ENCODE measurements around the gene CCDC40. TPM values are rescaled to one million over a fixed set of nuclear protein-coding genes. Genes with fewer than 3 reads are reported as not detected.
A peak's percentile ranks its signal among the peaks of the same experiment; 100 is the strongest.

Gene CCDC40
- total RNA-seq, 6 experiments from 2014 or later, result 1.7 to 3.1 (median 2.1) TPM

- Histone ChIP-seq H3K36me3 (no peaks in the 10 kb centered on the region), H3K4me3 (no peak overlapping the region), H3K27me3 (no peaks in the 10 kb centered on the region), H3K4me1 (no peaks in the 10 kb centered on the region), H3K27ac (no peak overlapping the region), H3K9me3 (no peaks in the 10 kb centered on the region)
- 72% methylated on average over 6 of the region's 10 CpGs for WGBS (ENCODE audit: insufficient coverage, low coverage, low lambda C conversion rate, missing lambda C conversion rate)
- intact Hi-C loops (cut with DNase I), result no loop called here
- DNase-seq (no peak), ATAC-seq (no peak)
- TF ChIP-seq POLR2A (IDR thresholded peaks at IDR 0.05) (no peak), CTCF (IDR thresholded peaks at IDR 0.05) (no peak)
Observed at GRCh38 chr17:80106176-80106575, 69.7 kb downstream of the CCDC40 start.

- WGBS (ENCODE audit: insufficient coverage, low coverage, low lambda C conversion rate, missing lambda C conversion rate), result no CpG with 5 or more reads among the region's 12 CpGs
- Histone ChIP-seq H3K27ac (no peak overlapping the region), H3K36me3 (no peaks in the 10 kb centered on the region), H3K4me1 (no peaks in the 10 kb centered on the region), H3K4me3 (no peak overlapping the region), H3K9me3 (no peaks in the 10 kb centered on the region), H3K27me3 (no peaks in the 10 kb centered on the region)
- TF ChIP-seq POLR2A (IDR thresholded peaks at IDR 0.05) (no peak), CTCF (IDR thresholded peaks at IDR 0.05) (no peak)
- DNase-seq (no peak), ATAC-seq (no peak)
- intact Hi-C loops (cut with DNase I), result no loop called here
Observed at GRCh38 chr17:80106751-80107150, 70.3 kb downstream of the CCDC40 start.

GRCh38 chr17:80107231-80108021, 71.0 kb downstream of the CCDC40 start:
- ATAC-seq (no peak), DNase-seq (peak in 1 of 3 donors; percentile 22)
- WGBS (ENCODE audit: insufficient coverage, low coverage, low lambda C conversion rate, missing lambda C conversion rate), result no CpG with 5 or more reads among the region's 46 CpGs
- intact Hi-C loops (cut with DNase I), result no loop called here
- Histone ChIP-seq H3K36me3 (no peaks in the 10 kb centered on the region), H3K4me1 (no peaks in the 10 kb centered on the region), H3K4me3 (no peak overlapping the region), H3K27me3 (no peaks in the 10 kb centered on the region), H3K27ac (no peak overlapping the region), H3K9me3 (no peaks in the 10 kb centered on the region)
- TF ChIP-seq POLR2A (IDR thresholded peaks at IDR 0.05), result no peak
- no peak for TF ChIP-seq CTCF (IDR thresholded peaks at IDR 0.05)

DNA sequence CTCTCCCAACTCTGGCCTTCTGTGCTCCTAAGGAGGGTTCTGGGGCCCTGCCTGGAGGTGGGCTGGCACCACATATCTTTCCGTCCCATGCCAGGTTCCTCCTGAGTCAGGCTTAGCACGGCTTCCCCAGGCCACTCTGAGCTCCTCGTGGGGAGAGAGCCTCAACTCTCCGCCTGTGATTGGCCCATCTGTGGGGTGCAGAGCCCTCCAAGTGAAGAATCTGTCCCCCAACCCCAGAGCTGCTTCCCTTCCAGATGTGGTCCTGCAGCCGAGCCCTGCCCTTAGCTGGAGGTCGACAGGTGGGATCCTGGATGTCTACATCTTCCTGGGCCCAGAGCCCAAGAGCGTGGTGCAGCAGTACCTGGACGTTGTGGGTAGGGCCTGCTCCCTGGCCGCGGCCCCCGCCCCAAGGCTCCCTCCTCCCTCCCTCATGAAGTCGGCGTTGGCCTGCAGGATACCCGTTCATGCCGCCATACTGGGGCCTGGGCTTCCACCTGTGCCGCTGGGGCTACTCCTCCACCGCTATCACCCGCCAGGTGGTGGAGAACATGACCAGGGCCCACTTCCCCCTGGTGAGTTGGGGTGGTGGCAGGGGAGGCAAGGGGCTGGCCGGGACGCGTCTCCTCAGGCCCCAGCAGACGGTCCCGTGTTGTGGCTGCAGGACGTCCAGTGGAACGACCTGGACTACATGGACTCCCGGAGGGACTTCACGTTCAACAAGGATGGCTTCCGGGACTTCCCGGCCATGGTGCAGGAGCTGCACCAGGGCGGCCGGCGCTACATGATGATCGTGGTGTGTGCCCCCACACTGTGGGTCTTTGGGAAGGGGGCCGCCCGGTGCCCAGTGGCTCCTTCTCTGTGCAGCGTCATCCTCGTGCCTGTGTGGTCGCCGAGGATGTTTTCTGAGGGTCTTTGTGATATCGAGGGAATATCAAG, 71.9 kb downstream of the CCDC40 start:
- ATAC-seq (no peak), DNase-seq (peak in 1 of 3 donors; percentile 17)
- whole genome bisulfite sequencing (ENCODE audit: insufficient coverage, low coverage, low lambda C conversion rate, missing lambda C conversion rate), result 92% methylated on average over 7 of the region's 40 CpGs
- TF ChIP-seq POLR2A (IDR thresholded peaks at IDR 0.05) (no peak), CTCF (IDR thresholded peaks at IDR 0.05) (no peak)
- Histone ChIP-seq H3K4me3 (no peak overlapping the region), H3K4me1 (no peaks in the 10 kb centered on the region), H3K9me3 (no peaks in the 10 kb centered on the region), H3K27ac (no peak overlapping the region), H3K27me3 (no peaks in the 10 kb centered on the region), H3K36me3 (no peaks in the 10 kb centered on the region)
- intact Hi-C loops (cut with DNase I), result no loop called here
